Superior temporal gyrus (tissue), 1 donor: ENCODE results near the gene CCDC159.
A peak's percentile ranks its signal among the peaks of the same experiment; 100 is the strongest.
"Not testable (repeated sequence)": the region's sequence is repeated elsewhere in the genome, so short reads cannot be mapped to it uniquely, and the experiment has no call there.

Experiments used
- DNase-seq: peaks from one replicate; pipeline ENCODE4 v3.0.0-alpha.2; 2016; ENCODE audit errors: extremely low spot score

The CCDC159 gene

DNA sequence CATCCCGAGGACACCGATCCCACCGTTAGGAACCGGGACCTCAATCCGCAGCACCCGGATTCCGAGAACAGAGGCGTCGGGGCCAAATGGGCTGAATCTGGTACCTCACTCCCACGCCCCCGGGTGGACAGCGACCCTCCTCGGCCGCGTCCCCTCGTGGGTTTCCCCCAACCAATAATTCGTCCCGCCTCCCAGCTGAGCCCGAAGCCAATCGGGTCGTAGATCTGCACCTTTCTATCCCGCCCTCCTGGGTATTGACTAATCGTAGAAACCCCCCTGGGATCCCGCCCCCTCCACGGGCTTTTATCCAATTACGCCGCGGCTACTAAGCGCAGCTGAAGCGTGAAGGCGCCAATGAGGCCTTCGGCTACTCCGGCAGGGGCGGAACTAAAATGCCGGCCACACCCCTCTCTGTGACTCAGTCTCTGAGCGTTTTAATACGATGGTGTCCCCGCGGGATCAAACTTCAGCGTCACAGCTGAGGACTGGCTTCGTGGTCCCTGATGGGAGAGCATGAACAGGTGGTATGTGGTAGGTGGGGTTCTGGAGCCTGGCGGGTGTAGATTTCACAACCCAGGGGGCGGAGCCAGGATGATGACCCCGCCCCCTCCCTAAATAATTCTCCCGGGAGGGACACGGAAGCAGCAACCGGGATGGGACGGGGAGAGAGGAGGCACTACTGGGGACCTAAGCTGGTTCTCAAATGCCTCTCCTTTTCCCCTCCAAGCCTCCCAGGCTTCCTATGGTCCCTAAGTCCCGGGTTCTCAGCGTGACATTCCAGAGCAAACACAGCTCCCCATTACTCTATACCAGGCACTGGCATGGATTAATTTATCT is at the start of gene CCDC159, which contains the start of gene TMEM205:
Gene CCDC159, plus strand, starts transcription at position 416 of the 837 bp plus-strand sequence. Its CDS starts 88 bp downstream, at position 504.
Gene TMEM205, minus strand, starts transcription at position 165 of the 837 bp plus-strand sequence. CDS start 649 bp downstream, outside the sequence.
- DNase-seq, result peak; percentile 99

DNA sequence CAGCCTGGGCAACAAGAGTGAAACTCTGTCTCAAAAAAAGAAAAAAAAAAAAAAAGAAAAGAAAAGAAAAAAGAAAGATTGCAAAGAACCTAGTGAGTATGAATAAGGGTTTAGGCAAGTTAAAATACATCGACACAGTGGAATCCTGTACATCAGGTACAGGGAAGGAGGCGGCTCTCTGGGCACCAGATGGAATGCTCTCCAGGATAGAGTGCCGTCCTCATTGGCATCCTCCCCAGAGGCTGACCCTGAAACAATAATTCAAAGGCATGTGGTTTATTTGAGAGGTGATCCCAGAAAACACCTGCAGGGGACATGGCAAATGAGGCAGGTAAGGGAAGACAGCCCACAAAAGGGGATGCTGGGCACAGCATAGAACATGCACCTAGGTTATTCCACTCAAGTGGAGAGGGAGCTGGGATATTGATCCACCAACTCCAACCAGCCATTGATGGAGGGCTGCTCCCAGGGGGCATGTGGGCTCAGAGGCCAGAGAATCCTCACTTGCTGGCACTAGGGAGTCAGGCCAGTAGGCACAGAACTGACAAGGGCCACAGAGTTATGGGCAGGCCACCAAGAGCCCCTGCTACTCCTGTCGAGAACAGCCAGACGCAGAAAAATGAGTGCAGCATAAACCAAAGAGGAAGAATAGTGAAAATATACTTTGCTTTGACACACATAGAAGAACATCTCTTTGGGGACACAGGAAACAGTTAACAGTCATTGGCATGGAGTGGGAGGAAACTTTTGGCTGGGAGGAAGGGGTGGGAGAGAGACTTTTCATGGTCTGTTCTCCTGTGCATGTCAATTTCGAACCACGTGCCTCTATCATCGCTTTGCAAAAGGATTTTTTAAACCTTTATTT is 46.1 kb upstream of the CCDC159 start:
- DNase-seq, result no peak

GRCh38 chr19:11300811-11301120 is 45.6 kb upstream of the CCDC159 start:
- DNase-seq, result no peak

GRCh38 chr19:11304936-11305335 is 41.4 kb upstream of the CCDC159 start:
- no peak for DNase-seq

DNA sequence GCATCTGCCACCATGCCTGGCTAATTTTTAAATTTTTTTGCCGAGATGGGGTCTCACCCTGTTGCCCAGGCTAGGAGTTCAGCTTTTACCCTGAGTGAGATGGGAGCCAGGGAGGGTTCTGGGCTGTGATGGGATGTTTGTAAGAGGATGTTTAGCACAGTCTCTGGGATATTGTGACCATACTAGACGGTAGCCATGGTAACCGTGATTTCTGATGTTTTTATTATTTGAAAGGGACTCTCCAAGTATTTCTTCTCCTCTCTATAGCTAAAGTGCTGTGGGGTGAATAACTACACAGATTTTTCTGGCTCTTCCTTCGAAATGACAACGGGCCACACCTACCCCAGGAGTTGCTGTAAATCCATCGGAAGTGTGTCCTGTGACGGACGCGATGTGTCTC is 40.0 kb upstream of the CCDC159 start:
- no peak for DNase-seq

GRCh38 chr19:11320278-11320995 is 25.9 kb upstream of the CCDC159 start:
- not testable (repeated sequence) for DNase-seq

DNA sequence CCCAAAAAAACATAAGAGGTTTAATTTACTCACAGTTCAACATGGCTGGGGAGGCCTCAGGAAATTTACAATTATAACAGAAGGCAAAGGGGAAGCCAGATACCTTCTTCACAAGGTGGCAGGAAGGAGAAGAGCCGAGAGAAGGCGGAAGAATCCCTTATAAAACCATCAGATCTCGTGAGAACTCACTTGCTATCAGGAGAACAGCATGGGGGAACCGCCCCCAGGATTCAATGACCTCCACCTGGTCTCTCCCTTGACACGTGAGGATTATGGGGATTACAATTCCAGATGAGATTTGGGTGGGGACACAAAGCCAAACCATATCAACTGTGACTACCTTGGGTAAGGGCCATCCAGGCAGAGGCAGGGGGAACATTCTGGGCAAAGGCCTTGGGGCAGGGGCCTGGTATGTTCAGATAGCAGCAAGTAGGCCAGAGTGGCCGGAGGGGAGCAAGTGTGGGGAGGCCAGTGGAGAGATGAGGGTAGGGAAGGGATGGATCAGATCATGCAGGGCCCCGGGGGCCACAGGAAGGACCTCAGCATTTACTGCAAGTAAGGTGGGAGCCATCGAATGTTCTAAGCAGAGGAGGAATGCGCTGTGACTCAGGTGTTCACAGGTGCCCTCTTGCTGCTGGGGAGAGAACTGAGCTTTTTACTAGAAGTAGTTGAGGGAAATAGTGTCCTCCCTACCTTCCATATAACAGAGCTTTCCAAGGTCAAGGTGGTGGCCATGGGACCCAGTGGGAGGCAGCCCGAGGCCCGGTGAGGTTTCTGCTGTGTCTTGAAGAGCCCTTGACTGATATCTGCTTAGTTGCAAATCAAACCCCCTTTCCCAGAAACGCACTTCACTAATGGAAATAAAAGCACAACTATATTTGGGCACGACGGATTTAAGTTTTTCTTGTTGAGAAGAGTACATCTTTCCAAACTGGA is 24.9 kb upstream of the CCDC159 start:
- DNase-seq, result no peak

- no peak for DNase-seq
Measured at GRCh38 chr19:11322269-11323024, 23.9 kb upstream of the CCDC159 start.

- no peak for DNase-seq
Measured at GRCh38 chr19:11323601-11324078, 22.7 kb upstream of the CCDC159 start.

GRCh38 chr19:11324079-11324661 is 22.1 kb upstream of the CCDC159 start:
- no peak for DNase-seq

- no peak for DNase-seq
Measured at GRCh38 chr19:11324748-11325389, 21.4 kb upstream of the CCDC159 start.

DNA sequence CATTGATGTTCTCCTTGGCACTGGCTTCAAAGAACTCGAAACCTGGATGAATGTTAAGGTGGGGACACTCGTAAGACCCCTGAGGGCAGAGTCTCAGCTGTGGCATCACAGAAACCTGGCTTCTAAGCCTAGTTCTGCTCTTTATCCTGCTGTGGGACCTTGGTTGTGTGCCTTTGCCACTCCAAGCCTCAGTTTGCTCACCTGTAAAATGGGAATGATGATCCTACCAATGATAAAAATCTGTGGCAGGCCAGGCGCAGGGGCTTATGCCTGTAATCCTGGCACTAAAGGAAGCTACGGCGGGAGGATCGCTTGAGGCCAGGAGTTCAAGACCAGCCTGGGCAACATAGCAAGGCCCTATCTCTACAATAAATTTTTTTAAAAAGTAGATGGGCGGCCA is 20.8 kb upstream of the CCDC159 start:
- DNase-seq, result no peak

GRCh38 chr19:11330127-11330526 is 16.2 kb upstream of the CCDC159 start:
- no peak for DNase-seq

- DNase-seq, result no peak
Measured at GRCh38 chr19:11331502-11331901, 14.8 kb upstream of the CCDC159 start.

DNA sequence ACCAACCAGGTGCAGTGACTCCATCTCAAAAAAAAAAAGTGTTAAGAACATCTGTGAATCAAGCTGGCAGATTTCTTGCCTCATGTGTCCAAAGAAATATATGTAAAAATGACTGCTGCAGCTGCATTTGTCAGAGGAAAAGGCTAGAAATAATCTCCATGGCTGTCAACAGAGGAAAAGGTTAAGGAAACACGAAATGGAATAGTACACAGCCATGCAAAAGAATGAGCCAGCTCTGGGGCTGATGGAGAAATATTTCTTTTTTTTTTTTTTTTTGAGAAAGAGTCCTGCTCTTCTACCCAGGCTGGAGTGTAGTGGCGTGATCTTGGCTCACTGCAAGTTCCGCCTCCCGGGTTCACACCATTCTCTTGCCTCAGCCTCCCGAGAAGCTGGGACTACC is 13.5 kb upstream of the CCDC159 start:
- no peak for DNase-seq

DNA sequence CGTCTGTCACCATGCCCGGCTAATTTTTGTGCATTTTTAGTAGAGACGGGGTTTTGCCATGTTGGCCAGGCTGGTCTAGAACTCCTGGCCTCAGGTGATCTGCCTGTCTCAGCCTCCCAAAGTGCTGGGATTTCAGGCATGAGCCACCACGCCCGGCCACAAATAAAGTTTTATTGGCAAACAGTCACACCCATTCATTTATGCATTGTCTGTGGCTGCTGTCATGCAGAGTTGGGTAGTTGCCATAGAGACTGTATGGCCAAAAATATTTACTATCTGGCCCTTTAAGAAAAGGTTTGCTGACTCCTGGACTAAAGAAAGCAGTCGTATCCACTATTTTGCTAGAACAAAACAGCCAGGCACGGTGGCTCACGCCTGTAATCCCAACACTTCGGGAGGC is 12.5 kb upstream of the CCDC159 start:
- not testable (repeated sequence) for DNase-seq

- no peak for DNase-seq
Measured at GRCh38 chr19:11335449-11336146, 10.7 kb upstream of the CCDC159 start.

GRCh38 chr19:11337080-11337479 is 9.2 kb upstream of the CCDC159 start:
- DNase-seq, result no peak

GRCh38 chr19:11338121-11338520 is 8.2 kb upstream of the CCDC159 start:
- DNase-seq, result no peak
